ENCODE measurements around the gene BACE1-AS. TPM values are rescaled to one million over a fixed set of nuclear protein-coding genes. Genes with fewer than 3 reads are reported as not detected.
A peak's percentile ranks its signal among the peaks of the same experiment; 100 is the strongest.

BACE1-AS gene
- total RNA-seq, 1 experiment from 2014 or later, result 3.6 TPM

GRCh38 chr11:117251506-117251905 is 39.6 kb upstream of the BACE1-AS start:
- H4K20me1 ChIP-seq (ENCODE audit: low read length), result no peaks in the 10 kb centered on the region
- ChIA-PET POLR2A (ENCODE audit: unreplicated experiment) (no interaction called here), CTCF (no interaction called here)
- intact Hi-C loops (cut with micrococcal nuclease), result no loop called here
- no peaks in the 10 kb centered on the region for H3K9me2 ChIP-seq (replicated peaks; ENCODE audit: low read length)
- DNase-seq, result no peak
- no peak for TF ChIP-seq EZH2 (IDR thresholded peaks at IDR 0.05; ENCODE audit: low read length, unreplicated experiment)
- no peak for TF ChIP-seq EZH2phosphoT487 (IDR thresholded peaks at IDR 0.05; ENCODE audit: borderline replicate concordance, low read length)
- TF ChIP-seq CTCF (conservative IDR thresholded peaks at IDR 0.05; ENCODE audit: low read depth, low read length), result no peak
- BruUV-seq (replicated peaks), result no TSS peak
- no peak overlapping the region for H3K27ac ChIP-seq (ENCODE audit: low read length)
- H3K4me1 ChIP-seq (ENCODE audit: insufficient read depth, low read length), result peaks cover 10% of the 10 kb centered on the region
- no peak overlapping the region for H2AFZ ChIP-seq (ENCODE audit: low read length)
- H3K27me3 ChIP-seq (ENCODE audit: low read length), result no peaks in the 10 kb centered on the region
- H3K9ac ChIP-seq (ENCODE audit: low read length), result no peak overlapping the region
- H3F3A ChIP-seq (ENCODE audit: low read length, unreplicated experiment), result no peaks in the 10 kb centered on the region
- H3K79me2 ChIP-seq (ENCODE audit: low read length), result no peaks in the 10 kb centered on the region
- peaks cover 7% of the 10 kb centered on the region; the same call in 1 of the 2 replicates for H3K36me3 ChIP-seq (ENCODE audit: low read depth, low read length)
- no peak overlapping the region for H3K4me3 ChIP-seq (ENCODE audit: low read length)
- no peak for ATAC-seq
- H3K9me3 ChIP-seq (ENCODE audit: low read length), result no peaks in the 10 kb centered on the region
- H3K4me2 ChIP-seq (ENCODE audit: low read length), result no peak overlapping the region

GRCh38 chr11:117255966-117256365 is 35.2 kb upstream of the BACE1-AS start:
- Histone ChIP-seq H3K79me2 (ENCODE audit: low read length) (no peaks in the 10 kb centered on the region), H3K36me3 (ENCODE audit: low read depth, low read length) (no peaks in the 10 kb centered on the region), H3F3A (ENCODE audit: low read length, unreplicated experiment) (peaks cover 8% of the 10 kb centered on the region), H3K27me3 (ENCODE audit: low read length) (no peaks in the 10 kb centered on the region), H3K4me3 (ENCODE audit: low read length) (no peak overlapping the region), H3K27ac (ENCODE audit: low read length) (peak overlapping the region; percentile 37), H4K20me1 (ENCODE audit: low read length) (no peaks in the 10 kb centered on the region; the same call in 1 of the 2 replicates), H3K9ac (ENCODE audit: low read length) (no peak overlapping the region), H3K9me2 (replicated peaks; ENCODE audit: low read length) (no peaks in the 10 kb centered on the region), H2AFZ (ENCODE audit: low read length) (no peak overlapping the region), H3K4me1 (ENCODE audit: insufficient read depth, low read length) (peaks cover 36% of the 10 kb centered on the region), H3K4me2 (ENCODE audit: low read length) (0 out of 2 replicates have a peak overlapping the region, but pooled peaks have one; percentile 5), H3K9me3 (ENCODE audit: low read length) (no peaks in the 10 kb centered on the region)
- POLR2A ChIA-PET (ENCODE audit: unreplicated experiment), result interaction anchor here (0.5 kb wide), 1 partner anchor 27 kb away, joined by 3 read pairs; no protein-coding TSS in a partner anchor
- no TSS peak for BruUV-seq (replicated peaks)
- ATAC-seq, result peak; percentile 76
- DNase-seq, result peak; percentile 23
- CTCF ChIA-PET, result interaction anchor here (0.7 kb wide), 1 partner anchor 13 kb away, joined by 7 read pairs; no protein-coding TSS in a partner anchor
- no peak for TF ChIP-seq CTCF (conservative IDR thresholded peaks at IDR 0.05; ENCODE audit: low read depth, low read length)
- TF ChIP-seq EZH2 (IDR thresholded peaks at IDR 0.05; ENCODE audit: low read length, unreplicated experiment), result no peak
- no peak for TF ChIP-seq EZH2phosphoT487 (IDR thresholded peaks at IDR 0.05; ENCODE audit: borderline replicate concordance, low read length)
- intact Hi-C loops (cut with micrococcal nuclease), result no loop called here

GRCh38 chr11:117256573-117256972 is 34.6 kb upstream of the BACE1-AS start:
- Histone ChIP-seq H3K9me3 (ENCODE audit: low read length) (no peaks in the 10 kb centered on the region), H3K4me2 (ENCODE audit: low read length) (0 out of 2 replicates have a peak overlapping the region, but pooled peaks have one; percentile 5), H3F3A (ENCODE audit: low read length, unreplicated experiment) (peaks cover 8% of the 10 kb centered on the region), H2AFZ (ENCODE audit: low read length) (no peak overlapping the region), H3K4me1 (ENCODE audit: insufficient read depth, low read length) (peaks cover 36% of the 10 kb centered on the region), H3K36me3 (ENCODE audit: low read depth, low read length) (no peaks in the 10 kb centered on the region), H3K27ac (ENCODE audit: low read length) (peak overlapping the region; percentile 37), H3K4me3 (ENCODE audit: low read length) (no peak overlapping the region), H3K9me2 (replicated peaks; ENCODE audit: low read length) (no peaks in the 10 kb centered on the region), H3K9ac (ENCODE audit: low read length) (no peak overlapping the region), H4K20me1 (ENCODE audit: low read length) (no peaks in the 10 kb centered on the region; the same call in 1 of the 2 replicates), H3K27me3 (ENCODE audit: low read length) (no peaks in the 10 kb centered on the region), H3K79me2 (ENCODE audit: low read length) (no peaks in the 10 kb centered on the region)
- TF ChIP-seq EZH2phosphoT487 (IDR thresholded peaks at IDR 0.05; ENCODE audit: borderline replicate concordance, low read length) (no peak), EZH2 (IDR thresholded peaks at IDR 0.05; ENCODE audit: low read length, unreplicated experiment) (no peak), CTCF (conservative IDR thresholded peaks at IDR 0.05; ENCODE audit: low read depth, low read length) (no peak)
- POLR2A ChIA-PET (ENCODE audit: unreplicated experiment), result interaction anchor here (0.5 kb wide), 1 partner anchor 27 kb away, joined by 3 read pairs; no protein-coding TSS in a partner anchor
- CTCF ChIA-PET, result interaction anchor here (0.7 kb wide), 1 partner anchor 13 kb away, joined by 7 read pairs; no protein-coding TSS in a partner anchor
- ATAC-seq (peak; percentile 60), DNase-seq (peak; percentile 74)
- BruUV-seq (replicated peaks), result no TSS peak
- intact Hi-C loops (cut with micrococcal nuclease), result no loop called here
